HT1080 (cell line): ENCODE data around the gene SORCS1. TPM values are rescaled to one million over a fixed set of nuclear protein-coding genes. Genes with fewer than 3 reads are reported as not detected.
A peak's percentile ranks its signal among the peaks of the same experiment; 100 is the strongest.

Experiments used
- DNase-seq: peaks from one replicate; pipeline ENCODE4 v3.0.0-alpha.2; 2015; ENCODE audit warnings: low read depth
- total RNA-seq: library from RNA; depleted of rRNA; stranded (reverse); fragments of >200 nt; shearing (Covaris generic); gene quantifications from 2 replicates; pipeline ENCODE4 v1.2.3, GENCODE V29; 2014

SORCS1 gene
- total RNA-seq, 1 experiment from 2014 or later = 0.29 TPM

DNA sequence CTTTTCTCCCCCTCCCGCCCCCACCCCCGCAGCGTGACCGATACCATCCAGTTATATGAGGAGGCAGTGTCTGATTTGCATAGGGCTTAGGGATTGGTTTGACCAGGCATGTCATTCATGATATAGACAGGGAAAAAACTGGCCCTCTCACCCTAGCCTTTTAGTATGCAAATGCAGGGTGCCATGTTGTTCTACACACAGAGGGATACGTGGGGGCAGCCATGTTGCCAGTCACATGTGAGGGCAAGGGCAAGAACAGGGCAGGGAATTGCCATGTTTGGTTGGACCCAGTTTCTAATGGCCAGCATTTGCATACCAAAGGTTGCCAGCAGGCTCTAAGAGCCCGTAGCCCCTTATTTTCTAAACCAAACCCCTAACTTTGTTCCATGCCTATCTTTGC is 552.1 kb downstream of the SORCS1 start:
- no peak for DNase-seq

DNA sequence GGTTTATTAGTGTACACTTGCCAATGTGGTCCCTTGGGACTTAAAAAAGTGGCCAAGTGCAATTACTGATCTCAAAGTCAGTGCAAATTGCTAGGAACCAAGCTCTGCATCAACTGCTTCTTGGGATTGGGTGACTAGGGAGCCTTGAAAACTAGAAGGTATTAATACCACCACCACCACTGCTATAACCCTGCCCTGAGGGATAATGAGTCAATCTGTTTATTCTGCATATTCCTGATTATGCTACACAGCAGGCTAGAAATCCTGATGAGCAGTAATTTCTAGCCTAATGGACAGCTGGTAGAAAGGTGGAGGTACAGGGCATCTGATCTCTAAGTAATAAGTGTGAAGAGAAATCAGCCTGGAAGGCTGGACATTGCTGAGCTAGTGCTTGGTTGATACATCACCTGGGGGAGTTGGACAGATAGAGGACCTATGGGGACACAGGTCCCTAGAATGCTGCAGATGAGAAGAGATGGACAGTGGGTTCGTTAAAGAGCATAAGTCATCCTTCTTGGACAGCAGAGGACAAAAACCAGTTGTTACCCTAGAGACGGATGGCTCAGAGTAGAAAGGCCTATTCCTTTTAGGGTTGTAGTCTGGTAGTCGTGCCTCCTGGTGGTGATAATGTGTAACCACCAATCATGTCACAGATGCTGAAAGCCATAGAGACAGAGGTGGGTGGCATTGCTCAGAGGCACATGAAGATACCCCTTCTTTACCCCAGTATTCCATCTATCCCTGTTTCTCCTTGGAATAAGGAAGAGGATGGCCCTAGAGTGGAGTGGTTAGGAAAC is 554.8 kb downstream of the SORCS1 start:
- no peak for DNase-seq

DNA sequence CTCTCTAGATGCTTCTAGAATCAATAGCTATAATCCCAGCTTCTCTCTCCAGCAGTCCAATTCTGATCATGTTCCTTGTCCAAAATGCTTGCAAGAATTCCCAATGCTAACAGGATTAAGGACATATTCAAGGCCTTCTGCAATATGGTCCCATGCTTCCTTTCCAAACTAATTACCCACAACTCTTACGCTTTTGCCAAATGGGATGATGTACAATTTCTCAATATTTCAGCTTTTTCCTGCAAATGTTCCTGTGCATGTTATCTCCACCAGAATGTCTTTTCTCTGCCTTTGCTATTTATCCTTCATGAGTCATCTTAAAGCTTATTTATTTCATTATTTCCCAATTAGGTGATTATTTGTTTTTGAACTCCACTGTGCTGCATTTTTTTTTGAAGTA is 556.4 kb downstream of the SORCS1 start:
- no peak for DNase-seq

DNA sequence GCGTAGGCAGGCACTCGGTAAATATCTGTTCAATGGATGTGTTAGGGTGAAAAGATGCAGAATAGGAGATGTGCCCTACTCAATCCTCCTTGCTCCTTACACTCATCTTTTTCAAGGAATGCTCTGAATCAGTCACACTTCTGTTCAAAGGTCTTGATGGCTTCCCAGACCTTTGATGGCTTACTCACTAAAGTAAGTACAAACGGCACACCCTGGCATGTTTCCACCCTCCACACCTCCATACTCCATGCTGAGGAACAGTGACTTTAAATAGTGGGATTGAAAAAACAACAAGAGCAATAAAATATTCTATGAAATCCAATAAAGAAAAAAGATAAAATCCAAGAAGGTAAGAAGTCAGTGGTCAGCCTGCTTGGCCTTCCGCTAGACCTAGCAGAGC is 569.2 kb downstream of the SORCS1 start:
- DNase-seq = no peak

DNA sequence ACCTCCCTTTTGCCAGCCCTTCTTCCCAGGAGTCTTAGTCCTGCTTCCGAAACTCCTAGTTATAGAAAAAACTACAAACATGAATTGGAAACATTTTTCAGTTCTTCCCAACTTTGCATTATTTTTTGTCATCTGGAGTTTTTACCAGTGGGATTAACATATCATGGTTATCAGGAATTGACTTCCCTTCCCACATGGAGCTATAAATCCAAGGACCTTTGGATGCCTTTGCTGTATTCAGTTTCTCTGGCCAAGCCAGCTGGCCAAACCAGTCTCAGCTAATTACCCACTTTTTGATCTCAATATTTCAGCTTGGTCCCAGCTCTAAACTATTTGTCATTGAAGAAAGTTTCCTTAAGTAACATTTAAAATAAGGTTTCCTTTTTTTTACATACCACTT is 570.6 kb downstream of the SORCS1 start:
- no peak for DNase-seq

DNA sequence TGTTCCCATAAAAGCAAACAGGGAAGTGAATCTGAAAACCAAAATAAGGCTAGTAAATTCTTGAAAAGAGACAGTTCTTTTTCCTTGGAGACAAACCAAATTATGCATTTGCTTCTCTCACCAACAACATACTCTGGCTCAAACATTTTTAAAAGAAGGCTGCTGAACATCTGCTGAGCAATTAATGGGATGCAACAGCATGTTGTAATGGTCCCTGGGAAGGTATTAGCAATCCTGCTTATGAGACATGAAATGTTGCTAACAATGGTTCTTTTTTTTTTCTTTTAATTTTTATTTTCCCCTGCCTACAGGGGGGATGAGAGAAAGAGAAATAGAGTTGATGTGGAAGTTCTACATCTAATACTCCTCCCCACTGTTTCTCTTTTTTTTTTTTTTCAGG is 572.1 kb downstream of the SORCS1 start:
- no peak for DNase-seq

DNA sequence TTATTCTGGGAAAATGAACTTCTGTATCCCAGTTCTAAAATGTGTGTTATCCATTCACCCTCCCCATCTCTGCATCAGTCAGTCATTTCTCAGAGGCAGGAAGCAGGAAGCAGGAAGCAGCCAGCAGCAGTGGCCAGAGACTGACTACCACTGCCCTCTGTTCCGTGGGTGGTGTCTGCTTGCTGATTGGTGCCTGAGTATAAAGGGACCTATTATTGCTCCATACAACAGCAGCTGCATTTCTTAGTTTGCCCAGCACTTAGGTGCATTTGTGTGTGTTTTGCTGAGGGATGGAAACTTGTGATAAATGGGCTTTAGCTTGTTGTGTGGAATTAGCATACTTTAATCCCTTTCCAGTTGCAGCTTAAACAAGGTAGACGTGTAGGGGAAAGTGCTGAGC is 582.2 kb downstream of the SORCS1 start:
- peak; percentile 81 for DNase-seq

DNA sequence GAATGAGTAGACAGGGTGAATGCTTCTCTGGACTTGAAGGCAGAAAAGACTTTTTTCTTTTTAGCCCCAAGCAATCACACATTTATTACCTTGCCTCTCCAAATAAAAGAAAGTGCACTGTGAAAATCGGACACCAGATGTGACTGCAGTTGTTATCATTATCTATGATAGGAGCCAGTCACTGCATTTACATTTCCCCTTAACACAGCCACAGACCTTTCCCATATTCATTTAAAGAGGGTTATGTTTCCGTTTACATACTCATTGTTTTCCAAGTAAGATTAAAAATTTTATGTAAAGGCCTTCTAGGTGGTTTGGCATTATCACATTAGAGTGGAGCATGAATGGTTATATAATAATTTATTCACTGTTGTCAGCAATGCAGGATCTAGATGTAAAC is 586.8 kb downstream of the SORCS1 start:
- DNase-seq = no peak

DNA sequence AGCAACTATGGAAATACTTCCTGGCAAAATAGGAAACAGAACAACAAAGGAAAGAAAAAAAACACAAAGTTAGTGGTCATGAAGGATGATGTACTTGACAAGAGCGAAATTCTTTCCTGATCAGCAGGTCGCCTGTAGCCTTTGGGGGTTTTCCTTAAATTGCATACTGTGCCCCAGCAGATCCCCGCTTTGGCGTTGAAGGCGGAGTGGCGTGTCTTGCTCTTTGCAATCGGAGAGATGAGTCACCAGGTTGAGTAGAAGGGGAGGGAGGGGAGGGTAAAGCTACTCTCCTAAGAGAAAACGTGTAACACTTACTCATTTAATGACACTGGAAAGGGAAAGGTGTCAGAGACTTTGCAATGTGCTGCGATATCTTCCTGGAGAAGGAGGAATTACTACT is 587.2 kb downstream of the SORCS1 start:
- DNase-seq = peak; percentile 76

DNA sequence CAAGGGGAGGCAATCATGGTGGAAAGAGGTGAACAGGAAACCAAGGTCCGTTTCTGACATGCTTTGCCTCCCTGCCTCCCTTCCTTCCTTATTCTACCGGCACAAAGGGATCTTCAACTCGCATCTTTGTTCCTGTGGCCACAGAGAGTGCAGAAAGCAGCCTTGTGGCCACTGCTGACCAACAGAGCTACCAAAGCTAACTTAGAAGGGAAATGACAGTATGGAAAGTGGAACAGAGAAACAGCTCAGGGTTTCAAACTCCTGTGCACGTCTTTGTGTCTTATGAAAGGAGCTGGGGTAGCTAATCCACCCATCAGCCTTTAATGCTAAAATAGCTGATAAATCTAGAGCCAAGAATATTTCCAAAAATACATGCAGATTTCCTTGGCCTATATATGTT is 588.0 kb downstream of the SORCS1 start:
- no peak for DNase-seq

DNA sequence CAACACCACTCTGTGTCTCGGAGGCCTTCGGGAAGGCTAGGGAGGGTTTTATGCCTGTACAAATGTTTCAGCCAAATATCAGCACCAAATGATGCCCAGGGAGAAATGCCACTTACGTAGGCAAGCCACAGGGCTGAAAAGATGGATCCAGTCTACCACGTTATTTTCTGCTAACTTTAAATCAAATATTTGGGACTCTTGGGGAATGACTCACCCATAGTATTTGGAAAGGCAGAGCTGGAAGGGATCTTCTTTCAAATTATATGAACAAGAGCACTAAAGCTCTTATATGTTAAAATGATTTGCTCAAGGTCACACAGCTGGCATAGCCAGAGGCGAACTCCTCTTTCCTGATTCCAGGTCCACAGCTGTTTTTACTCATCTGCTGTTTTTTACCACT is 591.4 kb downstream of the SORCS1 start:
- peak; percentile 70 for DNase-seq

DNA sequence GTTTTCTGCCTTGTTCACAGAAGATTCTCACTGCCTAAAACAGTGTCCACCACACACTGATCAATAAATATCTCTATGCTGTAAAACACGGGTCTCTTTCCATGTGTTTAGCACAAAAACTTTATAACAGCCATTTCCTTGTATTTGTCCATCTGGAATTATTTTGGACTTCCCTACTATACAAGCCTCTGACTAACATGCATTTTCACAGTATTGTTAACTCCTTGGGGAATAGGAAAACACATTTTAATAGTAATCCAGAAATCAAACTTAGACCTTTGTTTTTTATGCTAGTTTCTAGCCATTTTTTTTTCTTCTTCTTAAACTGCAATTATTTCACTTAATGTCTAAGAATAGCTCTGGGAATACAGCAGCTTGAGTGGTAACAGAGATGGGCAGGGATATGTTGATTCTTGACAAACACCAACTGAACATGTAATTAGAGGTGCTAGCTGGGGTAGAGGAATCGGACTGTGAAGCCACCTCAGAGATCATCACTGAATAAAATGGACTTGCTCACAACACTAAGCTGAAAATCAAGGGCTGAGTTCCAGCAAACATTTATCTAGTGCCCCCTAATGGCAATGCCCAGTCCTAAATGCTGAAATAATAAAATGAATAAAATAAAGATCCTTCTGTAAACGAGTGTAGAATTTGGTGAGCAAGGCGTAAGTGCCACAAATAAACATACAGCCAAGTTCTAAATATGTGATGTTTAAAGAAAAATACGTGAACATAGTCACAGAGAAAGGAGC is 593.1 kb downstream of the SORCS1 start:
- peak; percentile 51 for DNase-seq

DNA sequence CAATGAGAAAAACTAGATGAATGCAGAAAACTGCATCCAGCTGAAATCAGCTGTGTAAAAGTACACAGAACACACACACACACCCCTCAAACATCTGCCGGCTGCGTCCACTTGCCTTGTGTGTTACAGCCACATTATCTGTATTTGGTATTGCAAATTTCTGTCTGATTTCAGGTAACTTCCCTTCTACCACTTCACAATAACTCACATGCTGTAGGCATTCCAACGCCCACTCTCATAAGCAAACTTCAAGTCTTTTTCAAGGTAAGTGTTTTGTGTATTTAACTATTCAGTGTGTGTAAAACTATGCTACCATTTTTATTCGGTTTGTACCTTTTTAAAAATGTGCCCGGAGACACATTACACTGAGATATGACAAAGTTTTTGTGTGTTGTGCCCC is 594.2 kb downstream of the SORCS1 start:
- DNase-seq = no peak

DNA sequence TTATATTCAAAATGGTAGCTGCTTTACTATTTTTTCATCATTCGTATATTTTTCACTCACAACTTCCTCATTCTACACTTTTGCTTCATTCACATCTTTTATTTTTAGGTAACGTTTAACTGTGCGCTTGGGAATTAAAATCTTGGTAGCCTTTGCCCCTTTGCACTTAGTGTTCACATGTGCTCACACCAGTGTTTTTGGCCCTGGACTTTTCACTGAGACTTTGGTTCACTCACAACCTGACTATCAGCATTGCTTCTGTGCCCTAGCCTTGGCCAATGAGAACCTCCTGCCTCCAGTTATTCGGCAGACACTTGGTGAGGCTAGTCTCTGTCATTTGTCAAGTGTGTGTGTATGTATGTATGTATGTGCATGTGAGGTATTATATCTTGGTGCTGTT is 596.9 kb downstream of the SORCS1 start:
- no peak for DNase-seq

DNA sequence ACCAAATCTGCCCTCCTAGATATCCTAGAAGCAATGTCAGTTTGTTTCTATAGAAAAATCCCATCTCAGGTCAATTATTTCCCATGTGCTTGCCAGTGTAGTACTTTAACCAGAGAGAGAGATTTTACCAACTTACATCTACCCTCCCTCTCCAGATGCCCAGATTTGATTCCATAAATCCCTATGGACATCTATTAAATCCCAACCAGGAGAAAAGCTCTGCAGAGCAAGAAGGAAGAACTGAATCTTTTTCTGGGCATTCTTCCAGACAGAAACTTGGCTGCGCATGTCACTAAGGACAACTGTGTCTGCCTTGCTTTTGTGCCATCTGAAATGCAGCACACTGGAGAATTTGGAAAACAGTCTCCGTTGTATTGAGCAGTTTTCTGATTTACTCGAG is 597.6 kb downstream of the SORCS1 start:
- DNase-seq = no peak

DNA sequence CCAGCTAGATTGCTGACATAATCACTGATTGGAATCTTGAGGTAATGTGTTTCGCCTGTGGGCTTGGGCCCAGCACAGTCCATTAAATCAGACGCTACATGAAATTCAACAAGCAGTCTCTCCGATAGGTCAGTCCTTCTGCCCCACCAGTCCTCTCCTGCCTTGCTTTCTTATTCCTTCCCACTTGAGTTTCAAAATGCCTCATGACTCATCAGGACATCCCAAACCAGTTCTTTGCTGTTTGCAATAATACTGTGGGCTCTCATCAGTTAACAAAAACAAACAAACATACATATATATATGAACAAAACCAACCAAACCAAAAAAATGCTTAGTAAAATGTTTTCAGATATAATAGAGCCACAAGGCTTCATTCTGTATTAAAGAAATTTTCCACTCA is 599.0 kb downstream of the SORCS1 start:
- DNase-seq = peak; percentile 30

DNA sequence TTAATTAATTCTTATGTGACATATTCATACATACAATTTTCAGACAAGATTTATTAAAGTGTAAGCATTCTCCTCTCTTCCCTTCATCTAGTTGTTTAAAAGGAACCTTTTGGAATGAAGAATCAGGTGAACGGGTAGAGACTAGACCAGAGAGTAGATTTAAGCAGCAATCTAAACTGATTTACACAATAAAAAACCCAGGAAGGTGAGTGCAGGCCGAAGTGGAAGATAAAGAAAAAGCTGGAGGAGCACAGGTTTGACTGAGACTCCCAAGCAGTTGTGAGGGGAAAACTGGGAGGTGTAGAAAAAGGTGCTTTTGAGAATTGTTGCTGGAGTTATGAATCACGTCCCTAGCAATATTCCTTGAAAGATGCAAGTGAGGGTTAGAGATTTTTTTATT is 601.1 kb downstream of the SORCS1 start:
- DNase-seq = no peak

DNA sequence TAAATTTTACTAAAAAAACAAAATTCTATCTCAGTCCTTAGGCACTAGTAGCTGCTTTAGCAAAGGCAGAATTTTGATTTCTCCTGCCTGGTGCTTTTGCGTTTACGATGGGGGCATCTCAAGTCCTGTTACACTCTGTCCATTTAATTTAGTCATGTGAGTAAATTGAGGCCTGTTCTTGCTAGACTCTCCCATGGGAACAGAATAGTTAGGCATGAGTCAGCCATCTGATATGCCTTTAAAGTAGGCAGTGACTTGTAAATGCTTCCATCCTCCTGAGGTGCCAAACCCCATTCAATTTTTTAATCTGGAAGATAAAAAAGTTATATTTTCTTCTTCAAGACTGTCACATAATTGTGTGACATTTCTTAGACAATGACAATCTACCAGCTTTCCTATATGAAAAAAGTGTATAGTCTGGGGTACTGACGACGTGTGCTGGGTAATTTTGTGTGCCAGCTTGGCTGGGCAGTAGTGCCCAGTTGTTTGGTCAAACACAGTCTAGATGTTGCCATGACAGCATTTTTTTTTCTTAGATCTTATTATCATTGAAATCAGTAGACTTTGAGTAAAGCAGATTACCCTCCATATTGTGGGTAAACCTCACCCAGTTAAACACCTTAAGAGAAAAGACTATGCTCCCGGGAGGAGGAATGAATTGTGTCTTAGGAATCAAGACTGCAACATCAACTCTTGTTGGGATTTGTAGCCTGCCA is 603.4 kb downstream of the SORCS1 start:
- DNase-seq = peak; percentile 49

DNA sequence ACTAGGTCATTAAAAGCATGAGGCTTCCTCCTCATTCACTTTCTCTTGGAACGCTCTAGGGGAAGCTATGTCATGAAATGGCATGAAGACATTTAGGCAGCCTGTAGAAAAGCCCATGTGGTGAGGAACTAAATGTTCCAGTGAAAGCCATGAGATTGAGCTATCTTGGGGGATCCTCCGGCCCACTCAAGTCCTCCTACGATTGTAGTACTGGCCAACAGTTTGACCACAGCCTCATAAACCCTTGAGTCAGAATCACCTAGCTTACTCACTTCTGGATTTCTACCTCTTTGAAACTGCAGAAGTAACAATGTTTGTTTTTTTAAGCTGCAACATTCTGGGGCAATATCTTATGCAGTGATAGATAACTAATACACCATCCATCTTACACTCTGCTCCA is 605.1 kb downstream of the SORCS1 start:
- peak; percentile 17 for DNase-seq

DNA sequence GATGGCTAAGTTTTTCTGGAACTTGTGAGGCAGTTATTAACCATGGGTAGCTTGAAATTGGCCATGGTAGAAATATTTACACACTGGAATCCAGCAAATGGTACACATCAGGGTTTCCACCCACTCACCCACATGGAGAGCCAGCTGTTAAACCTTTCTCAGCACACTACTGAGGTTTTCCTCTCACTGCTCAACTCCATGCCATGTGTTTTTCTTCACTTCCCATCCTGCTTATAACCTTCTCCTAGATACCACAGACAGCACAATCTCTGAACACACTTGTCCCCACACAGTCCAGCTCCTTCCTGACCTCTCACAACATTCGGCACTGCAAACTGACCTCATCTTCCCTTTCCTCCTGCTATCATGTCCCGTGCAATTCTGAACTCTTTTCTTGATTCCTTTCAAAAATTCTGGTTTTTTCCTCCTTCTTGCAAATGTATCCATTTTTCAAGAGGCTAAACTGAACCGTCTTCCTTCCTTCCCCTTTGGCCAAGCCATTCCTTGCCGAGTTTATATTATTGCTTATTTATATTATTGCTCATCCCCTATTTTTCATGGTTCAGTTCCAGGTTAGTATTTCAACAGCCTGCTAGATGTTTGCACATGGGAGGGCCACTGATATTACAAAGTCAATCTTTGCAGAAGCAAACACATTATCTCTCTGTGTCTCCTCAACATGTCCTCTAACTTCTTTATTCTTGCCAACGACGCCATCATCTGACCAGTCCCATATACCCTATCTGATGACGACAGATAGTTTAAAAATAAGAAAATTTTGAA is 606.4 kb downstream of the SORCS1 start:
- no peak for DNase-seq

DNA sequence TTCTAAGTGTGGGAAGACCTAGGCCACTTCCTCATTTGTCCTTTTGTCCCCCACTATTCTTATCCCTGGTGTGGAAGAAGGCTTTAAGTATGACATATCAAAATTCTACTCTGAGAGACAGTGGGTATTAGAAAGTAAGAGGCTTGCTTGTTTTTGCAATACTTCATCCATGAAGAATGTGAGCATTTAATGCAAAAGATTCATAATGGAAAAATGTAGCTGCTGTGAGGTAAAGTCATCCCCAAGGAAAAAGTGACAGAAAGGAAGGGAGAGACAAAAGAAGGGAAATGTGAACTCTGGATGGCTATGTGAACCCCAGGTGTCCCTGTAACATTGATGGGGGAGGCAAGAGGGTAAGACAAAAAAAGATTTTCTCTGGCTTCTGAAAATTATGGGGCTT is 607.5 kb downstream of the SORCS1 start:
- peak; percentile 20 for DNase-seq

DNA sequence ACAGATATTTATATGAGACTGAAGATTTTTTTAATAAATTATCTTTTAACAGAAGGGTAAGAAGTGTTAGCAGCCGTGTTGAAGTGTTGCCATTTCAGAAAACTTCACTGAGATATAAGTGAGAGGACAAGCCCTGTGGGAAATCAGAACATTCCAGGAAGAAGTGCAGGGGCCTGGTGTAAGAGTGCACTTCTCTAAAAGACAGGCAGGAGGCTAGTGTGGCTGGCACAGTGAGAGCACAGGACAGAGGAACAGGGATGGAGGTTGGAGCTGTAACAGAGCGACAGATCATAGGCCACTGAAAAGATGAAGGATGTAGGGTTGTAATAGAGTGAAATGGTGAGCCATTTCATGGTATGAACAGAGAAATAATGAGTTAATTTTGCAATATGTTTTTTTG is 608.9 kb downstream of the SORCS1 start:
- no peak for DNase-seq
